GM18520 (cell line): ENCODE data around the gene ACO2.

ENCODE experiments used
- ATAC-seq: cut with Tn5 transposase; IDR thresholded peaks from one replicate; pipeline ENCODE4 v1.9.1; 2021; ENCODE audit not compliant: unreplicated experiment

The ACO2 gene

GRCh38 chr22:41488076-41488475 lies 19.2 kb downstream of the ACO2 start:
- no peak for ATAC-seq

GRCh38 chr22:41488596-41489385 lies 19.9 kb downstream of the ACO2 start:
- no peak for ATAC-seq

- ATAC-seq = no peak
These were observed 22.6 kb downstream of the ACO2 start for GRCh38 chr22:41491374-41492100.

- no peak for ATAC-seq
These were observed 29.5 kb downstream of the ACO2 start for GRCh38 chr22:41498303-41498835.

- no peak for ATAC-seq
These were observed 30.8 kb downstream of the ACO2 start for GRCh38 chr22:41499624-41500280.

- ATAC-seq = no peak
These were observed 31.4 kb downstream of the ACO2 start for GRCh38 chr22:41500303-41500702.

GRCh38 chr22:41501209-41501608 lies 32.3 kb downstream of the ACO2 start:
- ATAC-seq = no peak

GRCh38 chr22:41504397-41504796 lies 35.5 kb downstream of the ACO2 start:
- ATAC-seq = no peak

GRCh38 chr22:41504816-41505215 lies 35.9 kb downstream of the ACO2 start:
- no peak for ATAC-seq

GRCh38 chr22:41505511-41506220 lies 36.7 kb downstream of the ACO2 start:
- no peak for ATAC-seq

- ATAC-seq = no peak
These were observed 38.6 kb downstream of the ACO2 start for GRCh38 chr22:41507330-41508063.

- ATAC-seq = no peak
These were observed 39.9 kb downstream of the ACO2 start for GRCh38 chr22:41508770-41509170.

- no peak for ATAC-seq
These were observed 42.6 kb downstream of the ACO2 start for GRCh38 chr22:41511521-41511968.

- no peak for ATAC-seq
These were observed 43.7 kb downstream of the ACO2 start for GRCh38 chr22:41512421-41513194.

- no peak for ATAC-seq
These were observed 44.5 kb downstream of the ACO2 start for GRCh38 chr22:41513391-41513790.

GRCh38 chr22:41516462-41516861 lies 47.5 kb downstream of the ACO2 start:
- ATAC-seq = no peak

GRCh38 chr22:41517172-41518047 lies 48.5 kb downstream of the ACO2 start:
- ATAC-seq = no peak

- no peak for ATAC-seq
These were observed 49.1 kb downstream of the ACO2 start for GRCh38 chr22:41518048-41518347.

- no peak for ATAC-seq
These were observed 52.2 kb downstream of the ACO2 start for GRCh38 chr22:41521126-41521525.
